Naive B cell (primary cell): Measurements from ENCODE around the gene ACSL6. TPM values are rescaled to one million over a fixed set of nuclear protein-coding genes. Genes with fewer than 3 reads are reported as not detected.
A peak's percentile ranks its signal among the peaks of the same experiment; 100 is the strongest.
"Not testable (repeated sequence)": the region's sequence is repeated elsewhere in the genome, so short reads cannot be mapped to it uniquely, and the experiment has no call there.

Experiments
- ATAC-seq, 2 donors: fragments of 150-1000 bp; cut with Tn5 transposase; 2 replicates each; pipeline ENCODE4 v1.10.0; 2021; ENCODE audit warnings: low read depth in 2 of 2, mild to moderate bottlenecking in 2 of 2, moderate library complexity in 2 of 2
- DNase-seq: peaks from one replicate; pipeline ENCODE4 v3.0.0; 2022
- H3K27ac Mint-ChIP-seq, 6 donors: one replicate each; pipeline ENCODE4 v1.8.0; 2020 to 2022; ENCODE audit warnings: mild to moderate bottlenecking in 6 of 6, mixed read lengths in 6 of 6, moderate library complexity in 5 of 6, inconsistent platforms in 2 of 6
- H3K27me3 Mint-ChIP-seq, 3 donors: one replicate each; pipeline ENCODE4 v1.8.0; 2021 to 2022; ENCODE audit warnings: mixed read lengths in 3 of 3, mild to moderate bottlenecking in 1 of 3
- H3K36me3 Mint-ChIP-seq, 2 donors: one replicate each; pipeline ENCODE4 v1.8.0; 2020 to 2022; ENCODE audit warnings: mixed read lengths in 2 of 2, inconsistent platforms in 1 of 2, mild to moderate bottlenecking in 1 of 2
- H3K4me1 Mint-ChIP-seq, 3 donors: one replicate each; pipeline ENCODE4 v1.8.0; 2020 to 2022; ENCODE audit warnings: mixed read lengths in 3 of 3, inconsistent platforms in 1 of 3, mild to moderate bottlenecking in 1 of 3, moderate library complexity in 1 of 3
- H3K4me3 Mint-ChIP-seq, 8 donors: one replicate each; pipeline ENCODE4 v1.8.0; 2020 to 2022; ENCODE audit warnings: mild to moderate bottlenecking in 8 of 8, mixed read lengths in 8 of 8, moderate library complexity in 8 of 8, inconsistent platforms in 2 of 8
- H3K9me3 Mint-ChIP-seq, 7 donors: one replicate each; pipeline ENCODE4 v1.8.0; 2020 to 2022; ENCODE audit warnings: mixed read lengths in 7 of 7, mild to moderate bottlenecking in 5 of 7, inconsistent platforms in 2 of 7, moderate library complexity in 1 of 7
- polyA plus RNA-seq, 6 donors: library from polyadenylated mRNA; unstranded; fragments of 300-500 nt; fragmentation: Illumina TruSeq; gene quantifications; one replicate each; pipeline ENCODE4 v1.2.3, GENCODE V29; 2021; ENCODE audit warnings: low read depth in 6 of 6

ACSL6 gene
- polyA plus RNA-seq, 6 donors from 2014 or later: 0.16 TPM; not detected in 5

- peak; percentile 20 to 25 for ATAC-seq
- Mint-ChIP-seq H3K4me3 (no peak overlapping the region), H3K4me1 (no peaks in the 10 kb centered on the region), H3K36me3 (no peaks in the 10 kb centered on the region), H3K27me3 (peaks cover 0 to 20% (median 13%) of the 10 kb centered on the region in 3 donors), H3K27ac (no peak overlapping the region), H3K9me3 (peaks cover 0 to 4% (median 0%) of the 10 kb centered on the region in 7 donors)
- DNase-seq: no peak
These were observed 66.5 kb downstream of the ACSL6 start for GRCh38 chr5:131944702-131945550.

- H3K27ac Mint-ChIP-seq: no peak overlapping the region
- H3K4me3 Mint-ChIP-seq: no peak overlapping the region
- ATAC-seq (no peak), DNase-seq (no peak)
- peaks cover 0 to 4% (median 0%) of the 10 kb centered on the region in 7 donors for H3K9me3 Mint-ChIP-seq
- H3K4me1 Mint-ChIP-seq: no peaks in the 10 kb centered on the region
- peaks cover 0 to 14% (median 9%) of the 10 kb centered on the region in 3 donors for H3K27me3 Mint-ChIP-seq
- H3K36me3 Mint-ChIP-seq: no peaks in the 10 kb centered on the region
These were observed 67.5 kb downstream of the ACSL6 start for GRCh38 chr5:131943916-131944315.

- Mint-ChIP-seq H3K4me1 (no peaks in the 10 kb centered on the region), H3K27me3 (peaks cover 0 to 11% (median 7%) of the 10 kb centered on the region in 3 donors), H3K4me3 (no peak overlapping the region), H3K36me3 (no peaks in the 10 kb centered on the region), H3K9me3 (peaks cover 0 to 4% (median 0%) of the 10 kb centered on the region in 7 donors), H3K27ac (no peak overlapping the region)
- ATAC-seq: no peak
- DNase-seq: no peak
These were observed 69.4 kb downstream of the ACSL6 start for GRCh38 chr5:131942016-131942415.

- Mint-ChIP-seq H3K9me3 (peaks cover 0 to 4% (median 0%) of the 10 kb centered on the region in 7 donors), H3K4me1 (no peaks in the 10 kb centered on the region), H3K27me3 (peaks cover 6 to 11% (median 7%) of the 10 kb centered on the region in 3 donors), H3K36me3 (no peaks in the 10 kb centered on the region), H3K27ac (no peak overlapping the region), H3K4me3 (no peak overlapping the region)
- no peak for DNase-seq
- ATAC-seq: no peak
These were observed 71.6 kb downstream of the ACSL6 start for GRCh38 chr5:131939690-131940345.

- H3K9me3 Mint-ChIP-seq: peaks cover 16 to 49% (median 39%) of the 10 kb centered on the region in 7 donors
- ATAC-seq (no peak), DNase-seq (no peak)
- H3K4me3 Mint-ChIP-seq: no peak overlapping the region
- H3K27me3 Mint-ChIP-seq: peaks cover 0 to 14% (median 11%) of the 10 kb centered on the region in 3 donors
- H3K36me3 Mint-ChIP-seq: peaks cover 10 to 23% of the 10 kb centered on the region in 2 donors
- H3K27ac Mint-ChIP-seq: no peak overlapping the region
- H3K4me1 Mint-ChIP-seq: no peaks in the 10 kb centered on the region
These were observed 79.2 kb downstream of the ACSL6 start for GRCh38 chr5:131932235-131932634.

GRCh38 chr5:131928957-131929356, 82.5 kb downstream of the ACSL6 start:
- peaks cover 25 to 77% (median 62%) of the 10 kb centered on the region in 7 donors for H3K9me3 Mint-ChIP-seq
- H3K4me3 Mint-ChIP-seq: no peak overlapping the region
- H3K27me3 Mint-ChIP-seq: peaks cover 0 to 11% (median 8%) of the 10 kb centered on the region in 3 donors
- peak overlapping the region in 1 of 6 donors; percentile 5 for H3K27ac Mint-ChIP-seq
- ATAC-seq: no peak
- H3K36me3 Mint-ChIP-seq: peaks cover 10 to 30% of the 10 kb centered on the region in 2 donors
- no peaks in the 10 kb centered on the region for H3K4me1 Mint-ChIP-seq
- DNase-seq: no peak

- Mint-ChIP-seq H3K4me1 (no peaks in the 10 kb centered on the region), H3K27me3 (peaks cover 0 to 4% (median 0%) of the 10 kb centered on the region in 3 donors), H3K9me3 (peaks cover 25 to 67% (median 51%) of the 10 kb centered on the region in 7 donors), H3K4me3 (no peak overlapping the region), H3K36me3 (peaks cover 10 to 30% of the 10 kb centered on the region in 2 donors), H3K27ac (no peak overlapping the region)
- ATAC-seq (no peak), DNase-seq (no peak)
These were observed 85.3 kb downstream of the ACSL6 start for GRCh38 chr5:131926168-131926567.

- Mint-ChIP-seq H3K4me1 (no peaks in the 10 kb centered on the region), H3K9me3 (peaks cover 0 to 11% (median 2%) of the 10 kb centered on the region in 7 donors), H3K27me3 (peaks cover 4 to 29% (median 15%) of the 10 kb centered on the region in 3 donors), H3K36me3 (no peaks in the 10 kb centered on the region), H3K27ac (no peak overlapping the region), H3K4me3 (no peak overlapping the region)
- ATAC-seq (no peak), DNase-seq (no peak)
These were observed 95.0 kb downstream of the ACSL6 start for GRCh38 chr5:131916481-131916880.

- H3K4me1 Mint-ChIP-seq: no peaks in the 10 kb centered on the region
- peaks cover 9 to 36% (median 15%) of the 10 kb centered on the region in 3 donors for H3K27me3 Mint-ChIP-seq
- ATAC-seq (no peak), DNase-seq (no peak)
- no peaks in the 10 kb centered on the region for H3K36me3 Mint-ChIP-seq
- H3K4me3 Mint-ChIP-seq: no peak overlapping the region
- peaks cover 0 to 9% (median 2%) of the 10 kb centered on the region in 7 donors for H3K9me3 Mint-ChIP-seq
- no peak overlapping the region for H3K27ac Mint-ChIP-seq
These were observed 97.0 kb downstream of the ACSL6 start for GRCh38 chr5:131914472-131914871.

- Mint-ChIP-seq H3K4me3 (no peak overlapping the region), H3K27me3 (peaks cover 9 to 41% (median 15%) of the 10 kb centered on the region in 3 donors), H3K36me3 (no peaks in the 10 kb centered on the region), H3K4me1 (no peaks in the 10 kb centered on the region), H3K27ac (no peak overlapping the region), H3K9me3 (peaks cover 0 to 4% (median 2%) of the 10 kb centered on the region in 7 donors)
- DNase-seq (no peak), ATAC-seq (no peak)
These were observed 97.9 kb downstream of the ACSL6 start for GRCh38 chr5:131913603-131914002.

GRCh38 chr5:131906668-131907067, 104.8 kb downstream of the ACSL6 start:
- DNase-seq (no peak), ATAC-seq (no peak)
- peaks cover 9 to 33% of the 10 kb centered on the region in 2 donors for H3K36me3 Mint-ChIP-seq
- H3K27ac Mint-ChIP-seq: no peak overlapping the region
- peaks cover 0 to 10% (median 0%) of the 10 kb centered on the region in 3 donors for H3K4me1 Mint-ChIP-seq
- H3K27me3 Mint-ChIP-seq: peaks cover 11 to 55% (median 34%) of the 10 kb centered on the region in 3 donors
- peaks cover 12 to 50% (median 43%) of the 10 kb centered on the region in 7 donors for H3K9me3 Mint-ChIP-seq
- H3K4me3 Mint-ChIP-seq: no peak overlapping the region

- H3K4me1 Mint-ChIP-seq: peaks cover 0 to 10% (median 0%) of the 10 kb centered on the region in 3 donors
- peaks cover 13 to 47% of the 10 kb centered on the region in 2 donors for H3K36me3 Mint-ChIP-seq
- peaks cover 22 to 70% (median 45%) of the 10 kb centered on the region in 7 donors for H3K9me3 Mint-ChIP-seq
- H3K27ac Mint-ChIP-seq: peak overlapping the region in 1 of 6 donors; percentile 35
- peaks cover 5 to 52% (median 49%) of the 10 kb centered on the region in 3 donors for H3K27me3 Mint-ChIP-seq
- not testable (repeated sequence) for DNase-seq, H3K4me3 Mint-ChIP-seq
- ATAC-seq: peak; percentile 65 to 87
These were observed 109.2 kb downstream of the ACSL6 start for GRCh38 chr5:131902266-131902665.
